PFSK-1 (cell line): Measurements from ENCODE around the gene CYTH4.

ENCODE experiments used
- FOXP2 ChIP-seq: optimal IDR thresholded peaks from 2 replicates; pipeline ENCODE3; 2011; ENCODE audit warnings: borderline replicate concordance, control low read depth, inconsistent platforms; ENCODE audit not compliant: insufficient read depth; ENCODE audit errors: extremely low read length, extremely low read depth
- POLR2AphosphoS5 ChIP-seq: IDR thresholded peaks from 2 replicates; pipeline ENCODE4 v1.6.1; 2012; ENCODE audit warnings: low read depth, mild to moderate bottlenecking, control low read depth, low read length, moderate library complexity
- SIN3A ChIP-seq: IDR thresholded peaks from 2 replicates; pipeline ENCODE4 v1.6.1; 2012; ENCODE audit warnings: mild to moderate bottlenecking, low read length, moderate library complexity, borderline replicate concordance; ENCODE audit not compliant: insufficient read depth
- TAF1 ChIP-seq: IDR thresholded peaks from 2 replicates; pipeline ENCODE4 v1.6.1; 2012; ENCODE audit warnings: low read length, control low read depth, borderline replicate concordance; ENCODE audit not compliant: insufficient read depth
- TF ChIP-seq, protein P1 (sequence below), 2 experiments: IDR thresholded peaks; 2 replicates each; pipeline versions ENCODE4 v1.6.1 to v1.8.0; 2011 to 2012; ENCODE audit warnings: low read depth in 2 of 2, low read length in 2 of 2, control low read depth in 1 of 2, inconsistent platforms in 1 of 2, mild to moderate bottlenecking in 1 of 2, moderate library complexity in 1 of 2; ENCODE audit not compliant: insufficient read depth in 1 of 2

The CYTH4 gene

DNA sequence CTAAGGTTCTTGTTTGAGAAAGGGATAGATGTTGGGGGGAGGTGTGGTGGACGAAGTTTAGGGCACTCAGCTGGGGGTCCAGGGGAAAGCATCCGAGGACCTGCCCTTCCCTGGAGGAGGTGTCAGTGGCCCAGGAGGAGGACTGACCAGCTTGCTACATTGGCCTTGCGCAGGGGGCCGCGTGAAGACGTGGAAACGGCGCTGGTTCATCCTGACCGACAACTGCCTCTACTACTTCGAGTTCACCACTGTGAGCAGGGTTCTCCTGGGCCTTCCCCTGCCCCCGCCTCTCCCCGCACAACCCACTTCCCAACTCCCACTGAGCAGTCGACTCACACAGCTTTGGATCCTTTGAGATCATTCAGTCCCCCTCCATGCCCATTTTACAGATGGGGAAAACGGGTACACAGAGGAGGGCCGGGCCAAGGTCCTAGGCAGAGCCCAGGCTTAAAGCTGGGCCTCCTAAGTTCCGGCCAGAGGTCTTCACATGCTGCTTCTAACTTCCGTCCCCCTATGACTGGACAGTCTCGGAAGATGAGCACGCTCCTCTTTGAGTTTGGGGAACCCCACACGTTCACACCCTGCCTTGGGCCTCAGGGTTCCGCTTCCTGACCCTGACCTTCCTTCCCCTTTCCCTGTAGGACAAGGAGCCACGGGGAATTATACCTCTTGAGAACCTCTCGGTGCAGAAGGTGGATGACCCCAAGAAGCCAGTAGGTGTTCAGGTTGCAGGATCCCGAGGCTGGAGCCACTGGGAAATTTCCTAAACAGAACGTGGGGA, 28.7 kb downstream of the CYTH4 start:
- TF ChIP-seq FOXP2: no peak
- TF ChIP-seq TAF1: no peak
- TF ChIP-seq, protein P1, sequence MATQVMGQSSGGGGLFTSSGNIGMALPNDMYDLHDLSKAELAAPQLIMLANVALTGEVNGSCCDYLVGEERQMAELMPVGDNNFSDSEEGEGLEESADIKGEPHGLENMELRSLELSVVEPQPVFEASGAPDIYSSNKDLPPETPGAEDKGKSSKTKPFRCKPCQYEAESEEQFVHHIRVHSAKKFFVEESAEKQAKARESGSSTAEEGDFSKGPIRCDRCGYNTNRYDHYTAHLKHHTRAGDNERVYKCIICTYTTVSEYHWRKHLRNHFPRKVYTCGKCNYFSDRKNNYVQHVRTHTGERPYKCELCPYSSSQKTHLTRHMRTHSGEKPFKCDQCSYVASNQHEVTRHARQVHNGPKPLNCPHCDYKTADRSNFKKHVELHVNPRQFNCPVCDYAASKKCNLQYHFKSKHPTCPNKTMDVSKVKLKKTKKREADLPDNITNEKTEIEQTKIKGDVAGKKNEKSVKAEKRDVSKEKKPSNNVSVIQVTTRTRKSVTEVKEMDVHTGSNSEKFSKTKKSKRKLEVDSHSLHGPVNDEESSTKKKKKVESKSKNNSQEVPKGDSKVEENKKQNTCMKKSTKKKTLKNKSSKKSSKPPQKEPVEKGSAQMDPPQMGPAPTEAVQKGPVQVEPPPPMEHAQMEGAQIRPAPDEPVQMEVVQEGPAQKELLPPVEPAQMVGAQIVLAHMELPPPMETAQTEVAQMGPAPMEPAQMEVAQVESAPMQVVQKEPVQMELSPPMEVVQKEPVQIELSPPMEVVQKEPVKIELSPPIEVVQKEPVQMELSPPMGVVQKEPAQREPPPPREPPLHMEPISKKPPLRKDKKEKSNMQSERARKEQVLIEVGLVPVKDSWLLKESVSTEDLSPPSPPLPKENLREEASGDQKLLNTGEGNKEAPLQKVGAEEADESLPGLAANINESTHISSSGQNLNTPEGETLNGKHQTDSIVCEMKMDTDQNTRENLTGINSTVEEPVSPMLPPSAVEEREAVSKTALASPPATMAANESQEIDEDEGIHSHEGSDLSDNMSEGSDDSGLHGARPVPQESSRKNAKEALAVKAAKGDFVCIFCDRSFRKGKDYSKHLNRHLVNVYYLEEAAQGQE (IDR thresholded peaks at IDR 0.05; ENCODE audit: insufficient read depth in 1 of 2, low read depth in 2 of 2, low read length in 2 of 2): no peak
- no peak for TF ChIP-seq SIN3A
- TF ChIP-seq POLR2AphosphoS5: no peak

DNA sequence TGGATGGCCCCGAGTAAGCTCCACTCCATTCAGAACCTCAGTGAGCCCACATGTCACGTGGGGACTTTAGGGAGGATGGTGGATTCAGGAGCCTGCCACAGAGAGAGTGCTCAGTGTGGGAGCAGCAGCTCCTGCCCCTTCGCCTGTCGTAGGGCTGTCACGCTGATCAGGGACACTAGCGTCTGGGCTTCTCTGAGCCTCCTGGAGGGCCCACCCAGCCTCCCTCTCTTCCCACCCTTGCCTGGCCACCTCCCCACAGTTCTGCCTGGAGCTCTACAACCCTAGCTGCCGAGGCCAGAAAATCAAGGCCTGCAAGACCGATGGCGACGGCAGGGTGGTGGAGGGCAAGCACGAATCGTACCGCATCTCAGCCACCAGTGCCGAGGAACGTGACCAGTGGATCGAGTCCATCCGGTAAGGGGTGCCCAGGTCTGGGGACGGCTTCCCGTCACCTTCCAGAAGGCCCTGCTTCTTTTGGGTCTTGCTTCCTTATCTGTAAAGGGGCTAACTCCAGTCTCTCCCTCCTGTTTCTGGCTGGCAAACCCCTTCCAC, 29.5 kb downstream of the CYTH4 start:
- TF ChIP-seq, protein P1 (IDR thresholded peaks at IDR 0.05; ENCODE audit: insufficient read depth in 1 of 2, low read depth in 2 of 2, low read length in 2 of 2): no peak
- no peak for TF ChIP-seq TAF1
- no peak for TF ChIP-seq POLR2AphosphoS5
- no peak for TF ChIP-seq FOXP2
- no peak for TF ChIP-seq SIN3A

DNA sequence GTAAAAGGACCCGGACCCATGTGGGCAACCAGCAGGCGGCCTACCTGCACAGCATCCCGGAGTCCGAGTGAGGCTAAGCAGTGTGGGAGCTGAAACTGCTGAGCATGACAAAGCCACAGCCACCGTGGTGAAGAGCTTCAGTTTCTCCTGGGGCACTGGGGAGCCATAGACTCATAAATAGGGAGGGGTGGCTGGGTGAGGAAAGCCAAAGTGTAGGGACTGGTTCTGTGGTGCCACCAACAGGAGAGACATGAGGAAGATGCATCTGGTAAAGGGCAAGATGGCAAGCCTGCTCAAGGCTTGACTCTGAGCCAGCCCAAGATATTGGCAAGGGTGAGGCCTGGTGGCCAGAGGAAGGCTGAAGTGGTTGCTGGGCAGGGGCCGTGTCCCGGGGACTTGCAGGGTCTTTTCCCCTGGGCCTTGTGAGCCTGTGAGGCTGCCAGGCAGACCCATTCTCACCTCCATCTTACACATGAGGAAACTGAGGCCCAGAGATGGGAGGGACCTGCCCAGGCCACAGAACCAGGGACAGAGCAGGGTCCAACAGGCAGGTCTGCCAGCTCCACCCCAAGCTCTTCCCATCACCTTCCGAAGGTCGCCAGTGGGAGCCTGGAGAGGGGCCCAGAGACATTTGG, 30.4 kb downstream of the CYTH4 start:
- TF ChIP-seq, protein P1 (IDR thresholded peaks at IDR 0.05; ENCODE audit: insufficient read depth in 1 of 2, low read depth in 2 of 2, low read length in 2 of 2): no peak
- TF ChIP-seq TAF1: no peak
- no peak for TF ChIP-seq POLR2AphosphoS5
- no peak for TF ChIP-seq FOXP2
- no peak for TF ChIP-seq SIN3A

DNA sequence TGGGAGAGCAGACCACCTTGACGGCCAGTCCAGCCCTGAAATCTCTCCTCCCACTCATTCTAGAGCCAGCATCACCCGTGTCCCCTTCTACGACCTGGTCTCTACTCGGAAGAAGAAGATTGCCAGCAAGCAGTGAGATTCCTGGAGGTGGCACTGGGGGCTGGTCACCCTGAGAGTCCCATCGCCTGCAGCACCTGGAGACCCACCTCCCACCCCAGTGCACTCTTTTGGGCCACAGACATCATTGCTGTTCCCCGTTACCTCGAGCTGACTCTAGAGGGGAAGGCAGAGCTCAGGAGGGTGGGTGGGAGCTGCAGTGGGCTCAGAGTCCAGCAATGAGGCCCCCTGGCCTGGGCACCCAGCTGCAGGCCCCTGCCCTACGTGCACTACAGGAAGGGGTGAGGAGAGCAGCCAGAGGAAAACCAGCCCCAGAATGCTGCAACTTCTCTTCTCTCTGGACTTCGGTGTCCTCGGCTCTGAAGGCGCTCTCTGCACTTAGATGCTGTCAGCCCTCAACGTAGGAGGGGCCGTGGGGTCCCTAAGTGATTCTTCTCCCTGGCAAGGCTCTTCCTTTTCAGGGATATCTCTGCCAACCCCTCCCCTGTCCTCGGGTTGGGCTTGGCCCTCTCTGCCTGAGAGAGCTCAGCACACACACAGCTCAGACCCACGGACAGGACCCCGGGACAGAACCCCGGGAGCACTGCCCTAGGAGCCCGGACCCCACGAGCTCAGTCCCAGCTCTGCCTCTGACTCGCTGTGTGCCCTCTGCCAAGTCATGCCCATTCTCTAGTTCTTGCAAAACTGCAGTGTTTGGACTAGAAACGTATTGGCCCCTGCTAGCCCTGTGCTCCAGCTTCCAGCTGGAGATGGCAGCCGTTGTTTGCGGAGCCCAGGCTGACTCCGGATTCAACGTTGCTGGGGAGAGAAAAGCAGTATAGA, 31.3 kb downstream of the CYTH4 start:
- no peak for TF ChIP-seq TAF1
- TF ChIP-seq, protein P1 (IDR thresholded peaks at IDR 0.05; ENCODE audit: insufficient read depth in 1 of 2, low read depth in 2 of 2, low read length in 2 of 2): no peak
- no peak for TF ChIP-seq SIN3A
- TF ChIP-seq POLR2AphosphoS5: no peak
- TF ChIP-seq FOXP2: no peak
